Head of caudate nucleus (tissue), 42 donors: ENCODE data around the gene KSR2.

Experiments
- DNase-seq, 42 donors: peaks; one replicate each; pipeline versions ENCODE4 v3.0.0 to v3.0.0-alpha.2; 2020 to 2021; ENCODE audit warnings: mixed read lengths in 7 of 42
- intact Hi-C: fragments of 100-400 bp; cut with DNase I; formaldehyde crosslinking; loops from one replicate; pipeline ENCODE4 v1.15.0; 2022

Gene KSR2

GRCh38 chr12:117502633-117503032 is 466.2 kb downstream of the KSR2 start:
- intact Hi-C loops = no loop called here
- DNase-seq = no peak

DNA sequence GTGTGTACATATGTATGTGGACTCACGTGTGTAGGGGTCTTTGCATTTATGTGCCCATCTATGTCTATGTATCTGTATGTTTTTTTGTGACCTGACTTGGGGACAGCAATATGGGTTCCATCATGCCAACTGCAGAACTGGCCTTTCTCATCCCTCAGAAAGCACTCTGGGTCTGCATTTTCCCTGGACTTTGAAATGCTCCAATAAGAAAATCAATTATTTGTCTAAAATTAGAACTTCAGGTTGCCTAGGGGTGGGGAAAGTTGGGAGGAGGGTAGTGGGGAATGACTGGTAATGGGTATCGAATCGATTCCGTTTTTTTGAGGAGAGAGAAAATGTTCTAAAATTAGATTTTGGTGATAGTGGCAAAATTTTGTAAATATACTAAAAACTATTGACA is 466.6 kb downstream of the KSR2 start:
- DNase-seq = no peak
- intact Hi-C loops = no loop called here

DNA sequence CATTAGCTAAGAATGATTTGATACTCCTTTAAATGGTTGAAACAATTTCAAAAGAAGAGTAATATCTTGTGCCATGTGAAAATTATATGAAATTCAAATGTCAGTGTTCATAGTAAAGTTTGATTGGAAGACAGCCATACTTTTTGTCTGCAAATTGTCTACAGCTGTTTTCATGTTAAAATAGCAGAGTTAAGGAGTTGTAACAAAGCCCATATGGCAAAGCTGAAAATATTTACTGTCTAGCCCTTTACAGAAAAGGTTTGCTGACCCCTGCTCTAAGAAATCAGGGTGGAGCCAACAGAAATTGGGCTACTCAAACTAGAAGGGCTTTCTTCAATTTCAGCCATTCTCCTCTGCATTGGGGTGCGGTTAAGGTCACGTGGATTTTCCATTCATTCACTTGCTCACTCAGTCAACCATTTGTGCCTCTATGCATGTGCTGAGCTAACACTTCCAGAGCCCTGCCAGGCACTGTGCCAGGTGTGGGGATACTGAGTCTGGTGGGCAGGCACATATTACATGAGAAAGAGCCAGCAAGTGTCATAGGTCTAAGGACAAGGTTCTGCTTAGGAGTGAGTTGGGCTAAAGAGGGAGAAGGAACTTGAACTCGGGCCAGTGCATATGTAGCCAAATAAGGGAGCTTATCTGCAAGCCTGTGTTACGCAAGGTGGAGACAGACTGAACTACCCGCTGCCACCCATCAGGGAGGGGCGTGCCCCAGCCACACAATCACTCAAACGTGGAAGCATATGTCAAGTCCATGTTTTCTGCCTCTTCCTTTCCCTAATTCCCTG is 467.5 kb downstream of the KSR2 start:
- no peak for DNase-seq
- intact Hi-C loops = no loop called here

DNA sequence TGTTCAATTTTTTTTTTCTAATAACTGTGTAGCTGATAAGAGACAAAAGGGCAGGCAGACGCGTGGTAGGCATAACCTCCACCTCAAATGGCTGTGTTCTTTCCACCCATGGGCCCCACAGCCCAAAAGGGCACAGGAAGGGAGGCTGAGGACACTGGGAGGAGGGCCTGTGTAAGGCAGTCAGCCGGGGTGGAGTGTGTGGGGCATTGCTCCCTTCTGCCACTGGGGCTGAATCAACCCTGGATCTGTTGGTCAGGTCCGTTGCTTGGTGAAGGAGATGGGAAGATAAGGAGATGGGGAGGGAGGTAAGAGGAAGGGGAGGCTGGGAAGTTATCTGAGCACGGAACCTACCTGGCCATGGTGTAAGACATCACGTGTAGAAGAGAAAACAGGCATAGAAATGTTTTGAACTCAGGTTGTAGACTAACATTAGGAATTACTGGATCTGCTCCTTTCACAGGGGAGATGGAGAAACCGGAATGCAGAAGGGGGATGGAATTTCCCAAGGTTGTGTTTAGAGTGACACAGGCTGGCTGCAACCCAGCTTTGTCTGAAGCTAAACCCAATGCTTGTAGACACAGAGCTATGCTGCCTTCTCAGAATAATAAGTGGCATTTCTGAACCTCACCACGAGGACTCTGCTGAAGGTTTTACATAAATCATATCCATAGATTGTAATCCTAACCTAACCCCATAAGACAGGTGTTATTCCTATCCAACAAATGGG is 468.9 kb downstream of the KSR2 start:
- intact Hi-C loops = no loop called here
- DNase-seq = no peak

- no peak for DNase-seq
- intact Hi-C loops = no loop called here
These were observed 469.9 kb downstream of the KSR2 start for GRCh38 chr12:117498880-117499279.

GRCh38 chr12:117498256-117498655 is 470.5 kb downstream of the KSR2 start:
- intact Hi-C loops = no loop called here
- DNase-seq = no peak

- intact Hi-C loops = no loop called here
- no peak for DNase-seq
These were observed 471.4 kb downstream of the KSR2 start for GRCh38 chr12:117497407-117497806.

DNA sequence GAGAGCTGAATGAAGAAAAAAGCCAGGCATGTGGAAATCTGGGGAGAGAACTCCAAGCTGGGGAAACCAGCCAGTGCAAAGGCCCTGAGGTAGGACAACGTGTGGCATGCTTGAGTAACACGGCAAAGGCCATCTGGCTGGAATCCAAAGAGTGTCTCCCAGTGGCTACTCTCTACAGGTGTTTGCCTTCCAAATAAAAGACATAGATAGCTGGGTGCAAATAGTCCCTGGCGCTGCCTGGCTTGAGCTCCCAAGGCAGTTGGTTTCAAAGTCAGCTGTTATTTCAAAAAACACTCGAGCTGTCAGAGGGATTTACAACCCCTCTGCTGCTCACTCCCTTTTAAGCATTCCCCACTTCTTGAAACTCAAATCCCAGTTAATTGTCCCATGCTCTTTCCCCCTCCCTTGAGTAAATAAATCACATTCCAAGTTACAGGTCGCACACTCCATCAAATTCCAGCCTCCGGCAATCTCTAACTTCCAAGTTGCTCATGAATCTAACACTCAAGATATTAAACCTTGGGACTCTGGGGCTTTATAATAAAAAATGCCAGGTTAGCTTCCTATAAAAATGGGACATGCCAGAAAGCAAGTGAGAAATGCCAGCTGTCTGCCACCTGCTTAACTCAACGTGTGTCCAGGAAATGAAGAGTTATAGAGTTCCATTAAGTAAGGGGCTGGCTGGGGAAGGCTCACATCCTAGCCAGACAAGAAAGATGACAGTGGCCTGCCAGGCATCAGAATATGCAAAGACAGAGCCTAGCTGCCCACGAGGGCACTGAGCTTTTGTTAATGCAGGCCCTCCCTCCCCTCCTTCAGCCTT is 473.7 kb downstream of the KSR2 start:
- intact Hi-C loops = no loop called here
- no peak for DNase-seq

- DNase-seq = no peak
- intact Hi-C loops = no loop called here
These were observed 477.1 kb downstream of the KSR2 start for GRCh38 chr12:117491711-117492110.

GRCh38 chr12:117490130-117490529 is 478.7 kb downstream of the KSR2 start:
- no peak for DNase-seq
- intact Hi-C loops = no loop called here

DNA sequence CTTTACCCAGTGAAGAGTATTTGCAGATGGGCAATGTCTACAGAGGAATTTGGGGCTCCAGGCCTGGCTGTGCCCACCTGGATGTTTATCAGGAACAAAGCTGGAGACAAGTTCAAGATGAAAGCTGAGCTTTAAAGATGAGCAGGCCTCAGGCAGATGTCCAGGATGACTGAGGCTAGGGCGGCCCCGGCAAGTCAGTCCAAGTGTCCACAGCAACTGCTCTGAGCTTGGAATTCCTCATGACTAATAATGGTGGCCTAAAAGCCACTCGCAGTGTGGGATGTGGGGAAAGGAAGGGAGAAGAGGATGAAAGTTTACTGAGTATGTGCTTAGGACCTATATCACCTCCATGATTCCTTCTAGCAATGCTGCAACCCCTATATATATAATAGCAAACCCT is 479.1 kb downstream of the KSR2 start:
- intact Hi-C loops = no loop called here
- DNase-seq = no peak

DNA sequence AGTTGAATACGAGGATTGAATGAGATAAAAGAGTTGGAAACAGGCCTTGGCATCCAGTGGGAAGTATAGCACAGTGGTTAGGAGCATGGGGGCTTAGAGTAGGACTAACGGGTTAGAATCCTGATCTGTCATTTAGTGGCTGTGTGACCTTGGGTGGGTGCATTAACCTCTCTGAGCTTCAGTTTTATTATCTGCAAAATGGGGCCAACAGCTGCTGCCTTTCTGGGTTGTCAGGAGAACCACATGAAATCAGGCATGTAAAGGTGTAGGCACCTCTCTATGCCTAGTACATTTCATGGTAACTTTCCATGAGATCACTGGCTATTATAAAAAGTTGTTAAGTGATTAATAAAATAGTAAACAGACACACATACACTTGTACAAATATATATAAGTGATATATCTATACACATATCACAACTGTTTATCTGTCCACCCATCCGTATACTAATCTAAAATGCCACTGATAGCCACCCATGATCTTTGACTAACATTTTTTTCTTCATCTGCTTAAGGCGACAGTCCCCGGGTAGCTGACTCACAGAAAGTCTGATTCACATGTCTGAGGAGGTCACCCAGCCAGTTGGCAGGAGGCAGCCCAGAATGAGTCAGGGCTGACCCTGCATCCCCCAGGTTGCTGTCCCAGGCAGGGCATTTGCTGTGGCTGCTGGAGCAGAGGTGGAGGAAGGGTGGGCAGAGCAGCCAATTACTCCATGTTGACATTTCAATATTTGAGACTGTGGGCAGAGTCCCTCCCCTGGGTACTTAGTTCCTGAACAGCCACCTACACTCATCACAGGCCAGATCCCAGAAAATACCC is 481.7 kb downstream of the KSR2 start:
- intact Hi-C loops = no loop called here
- peak in 8 of 42 donors; percentile 11 to 63 (median 21) for DNase-seq

GRCh38 chr12:117485984-117486839 is 482.6 kb downstream of the KSR2 start:
- intact Hi-C loops = no loop called here
- peak in 37 of 42 donors; percentile 7 to 76 (median 32) for DNase-seq

DNA sequence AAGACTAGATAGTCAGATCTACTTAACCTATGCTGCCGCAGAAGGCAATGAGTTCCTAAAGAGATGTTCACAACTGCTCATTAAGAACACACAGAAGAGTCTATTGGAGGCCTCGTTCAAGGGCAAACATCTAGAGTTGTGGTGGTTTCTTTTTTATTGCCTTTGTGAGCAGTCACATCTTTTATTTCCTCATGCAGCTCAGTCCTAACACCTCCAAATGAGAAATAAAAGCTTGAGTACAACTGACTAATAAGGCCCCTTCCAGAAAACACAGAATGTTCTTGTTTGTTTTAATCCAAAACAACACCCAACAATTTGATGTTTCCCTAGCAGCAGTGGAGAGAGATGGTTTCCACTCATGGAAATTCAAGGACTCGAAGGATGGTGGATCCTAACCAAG is 483.9 kb downstream of the KSR2 start:
- intact Hi-C loops = no loop called here
- DNase-seq = no peak

DNA sequence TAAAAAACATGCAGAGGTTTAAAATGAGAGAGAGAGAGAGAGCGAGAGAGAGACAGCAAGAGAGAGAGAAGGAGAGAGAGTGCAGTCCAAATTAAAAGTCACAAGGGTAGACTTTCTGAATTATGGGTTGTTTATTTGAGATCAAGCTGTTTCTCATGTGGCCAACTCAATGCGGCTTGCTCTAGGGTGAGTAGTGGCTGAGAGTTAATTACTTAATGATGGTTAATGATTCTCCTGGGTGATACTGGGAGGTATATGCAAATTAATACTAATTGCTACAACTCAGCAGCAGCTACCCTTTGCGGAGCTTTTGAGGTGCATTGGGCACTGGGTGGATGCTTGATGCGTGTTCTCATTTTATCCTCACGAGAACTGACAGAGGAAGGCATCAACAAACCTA is 485.3 kb downstream of the KSR2 start:
- intact Hi-C loops = no loop called here
- no peak for DNase-seq

- DNase-seq = no peak
- intact Hi-C loops = no loop called here
These were observed 487.3 kb downstream of the KSR2 start for GRCh38 chr12:117481470-117481869.

DNA sequence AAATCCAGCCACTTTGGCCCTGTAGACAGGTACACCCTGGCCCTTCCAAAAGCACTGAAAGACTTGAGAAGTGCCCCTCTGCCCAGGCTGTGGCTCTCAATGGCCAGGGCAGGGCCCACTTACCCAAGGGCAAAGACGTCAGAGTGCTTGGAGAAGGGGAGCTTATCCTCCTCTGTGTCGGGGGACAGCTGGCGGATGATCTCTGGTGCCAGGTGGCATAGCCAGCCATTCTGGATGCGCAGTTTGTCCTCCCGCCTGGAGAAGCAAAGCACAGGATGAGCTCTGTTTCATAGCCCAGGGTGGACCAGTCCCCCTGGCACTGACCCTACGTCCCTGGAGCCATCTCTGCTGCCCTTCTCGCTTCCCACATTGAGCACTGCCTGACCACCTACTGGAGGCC is 492.4 kb downstream of the KSR2 start:
- DNase-seq = no peak
- intact Hi-C loops = no loop called here

- DNase-seq = no peak
- intact Hi-C loops = no loop called here
These were observed 494.9 kb downstream of the KSR2 start for GRCh38 chr12:117473856-117474255.
